Right lung (tissue), 5 donors: ENCODE measurements around the gene TBRG4. TPM values are rescaled to one million over a fixed set of nuclear protein-coding genes. Genes with fewer than 3 reads are reported as not detected.

Experiments
- DNase-seq, 2 donors: peaks; one replicate each; pipeline ENCODE4 v3.0.0-alpha.2; 2013
- polyA plus RNA-seq, 5 donors: library from polyadenylated mRNA; unstranded; fragments of 120-200 nt; gene quantifications; one replicate each; pipeline versions ENCODE4 v1.2.1 to v1.2.3, GENCODE V29; 2013; ENCODE audit warnings: inconsistent platforms in 1 of 5, low replicate concordance in 1 of 5; ENCODE audit not compliant: insufficient read length in 5 of 5, insufficient read depth in 1 of 5

TBRG4 gene
- polyA plus RNA-seq, 5 donors = 36.7 to 51.1 (median 44.9) TPM

DNA sequence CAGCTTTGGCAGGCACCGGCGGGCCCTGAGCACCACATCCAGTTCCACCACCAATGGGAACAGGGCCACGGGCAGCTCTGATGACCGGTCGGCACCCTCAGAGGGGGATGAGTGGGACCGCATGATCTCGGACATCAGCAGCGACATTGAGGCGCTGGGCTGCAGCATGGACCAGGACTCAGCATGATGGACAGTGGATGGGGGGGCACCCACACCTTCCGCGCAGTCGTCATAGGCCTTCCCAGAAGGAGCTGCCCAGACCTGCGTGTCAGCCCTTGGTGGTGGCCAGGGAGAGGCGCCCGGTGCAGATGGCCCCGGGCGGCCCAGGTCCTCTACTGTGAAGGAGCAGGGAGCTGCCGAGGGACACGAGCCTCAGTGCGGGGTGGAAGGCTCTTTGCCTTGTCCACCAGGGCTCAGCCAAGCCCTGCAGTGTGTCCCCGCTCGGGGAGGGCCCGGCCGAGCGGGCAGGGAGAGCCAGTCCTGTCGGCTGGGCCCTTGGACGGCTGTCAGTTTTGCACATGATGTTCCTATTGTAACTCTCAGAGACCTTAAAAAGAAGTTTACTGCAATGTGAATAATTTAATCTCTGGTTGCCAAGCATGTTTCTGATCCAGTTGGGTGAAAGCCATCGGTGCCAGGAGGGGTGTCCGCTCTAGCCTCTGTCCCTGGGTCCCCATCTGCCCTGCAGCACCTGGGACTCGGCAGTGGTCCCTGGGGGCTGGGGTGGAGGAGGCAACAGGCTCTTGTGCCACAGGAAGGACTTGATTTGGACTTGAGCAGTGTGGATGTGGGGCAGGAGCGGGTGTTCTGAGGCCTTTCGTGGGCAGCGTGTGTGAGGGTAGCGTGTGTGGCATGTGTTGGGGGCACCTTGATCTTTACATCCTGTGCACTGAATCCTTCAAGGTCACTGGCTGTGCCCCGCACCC, 35.4 kb downstream of the TBRG4 start:
- no peak for DNase-seq

DNA sequence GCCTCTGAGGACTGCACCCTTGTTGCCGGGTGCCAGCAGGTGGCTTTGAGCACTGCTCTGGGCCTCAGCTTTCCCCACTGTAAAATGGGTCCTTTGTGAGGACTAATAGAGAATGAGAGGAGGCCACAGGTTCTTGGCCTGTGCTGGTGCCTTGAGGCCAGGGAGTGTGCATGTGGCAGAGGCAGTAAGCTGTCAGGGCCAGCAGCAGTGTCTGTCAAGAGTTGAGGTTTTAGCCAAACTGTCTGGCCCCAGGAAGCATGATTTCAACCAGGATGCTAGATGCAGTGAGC, 36.2 kb downstream of the TBRG4 start:
- no peak for DNase-seq

DNA sequence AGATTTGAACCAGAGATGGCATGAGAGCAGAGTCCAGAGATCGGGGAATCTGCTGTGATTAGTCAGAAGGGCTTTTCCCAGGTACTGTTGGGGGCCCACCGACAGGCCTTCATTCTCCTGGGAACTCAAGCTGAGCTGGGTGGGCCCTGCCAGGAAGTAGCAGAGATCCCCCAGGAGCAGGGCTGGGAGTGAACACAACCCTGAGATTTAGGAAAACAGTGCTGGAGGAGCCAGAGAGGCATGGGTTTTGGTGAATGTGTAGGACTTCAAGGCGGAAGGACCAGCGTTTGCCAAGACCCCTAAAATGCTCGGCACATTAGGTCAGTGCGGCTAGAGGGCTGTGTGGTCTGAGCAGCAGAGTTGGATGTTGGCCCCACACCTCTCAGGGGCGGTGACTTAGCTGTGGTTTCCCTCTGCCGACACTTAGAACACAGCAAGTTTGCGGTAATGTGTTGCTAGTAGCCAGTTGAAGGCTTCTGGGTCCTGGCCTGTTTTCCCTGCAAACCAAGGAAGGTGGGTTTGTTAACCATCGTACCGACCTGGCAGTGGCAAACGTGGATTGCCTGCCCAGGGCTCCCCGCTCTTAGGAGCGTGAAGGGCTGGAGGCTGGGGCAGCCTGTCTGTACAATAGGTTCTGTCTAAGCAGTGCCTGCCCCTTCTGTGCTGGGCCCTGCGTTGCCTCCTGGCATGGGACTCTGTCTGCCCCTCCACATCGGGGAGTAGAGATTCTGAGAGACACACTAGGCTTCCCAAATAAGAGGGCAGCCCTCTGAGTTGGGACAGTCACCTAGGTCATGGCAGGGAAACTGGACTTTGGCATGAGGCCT, 36.8 kb downstream of the TBRG4 start:
- DNase-seq = no peak

DNA sequence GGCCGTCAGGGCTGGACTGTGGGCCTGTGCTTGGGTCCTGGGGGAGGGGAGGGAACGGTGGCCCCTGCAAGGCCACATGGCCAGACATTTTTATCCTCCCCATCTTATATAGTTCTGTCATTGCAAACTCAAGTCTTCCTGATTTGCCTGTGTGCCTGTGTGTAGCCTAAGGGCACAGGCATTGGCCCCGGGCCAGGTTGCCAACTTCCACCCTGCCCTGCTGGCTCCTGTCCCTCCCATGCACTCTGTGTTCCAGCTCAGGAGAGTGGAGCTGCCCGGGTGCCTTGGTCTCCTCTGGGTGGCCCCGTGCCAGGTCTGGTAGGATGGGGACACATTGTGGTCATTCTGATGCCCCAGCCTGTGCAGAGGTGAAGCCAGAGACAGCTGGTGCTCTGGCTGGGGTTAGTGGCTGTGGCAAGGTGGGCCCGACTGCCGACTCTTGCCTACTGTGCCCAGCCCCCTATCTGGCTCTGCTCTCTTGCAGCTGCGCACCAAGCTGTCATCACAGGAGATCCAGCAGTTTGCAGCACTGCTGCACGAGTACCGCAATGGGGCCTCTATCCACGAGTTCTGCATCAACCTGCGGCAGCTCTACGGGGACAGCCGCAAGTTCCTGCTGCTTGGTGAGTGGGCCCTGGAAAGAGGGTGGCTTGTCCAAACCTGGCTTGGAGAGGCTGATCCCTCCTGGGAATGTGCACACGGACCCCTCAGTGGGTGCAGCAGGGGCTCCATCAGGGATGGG, 37.5 kb downstream of the TBRG4 start:
- DNase-seq = no peak

DNA sequence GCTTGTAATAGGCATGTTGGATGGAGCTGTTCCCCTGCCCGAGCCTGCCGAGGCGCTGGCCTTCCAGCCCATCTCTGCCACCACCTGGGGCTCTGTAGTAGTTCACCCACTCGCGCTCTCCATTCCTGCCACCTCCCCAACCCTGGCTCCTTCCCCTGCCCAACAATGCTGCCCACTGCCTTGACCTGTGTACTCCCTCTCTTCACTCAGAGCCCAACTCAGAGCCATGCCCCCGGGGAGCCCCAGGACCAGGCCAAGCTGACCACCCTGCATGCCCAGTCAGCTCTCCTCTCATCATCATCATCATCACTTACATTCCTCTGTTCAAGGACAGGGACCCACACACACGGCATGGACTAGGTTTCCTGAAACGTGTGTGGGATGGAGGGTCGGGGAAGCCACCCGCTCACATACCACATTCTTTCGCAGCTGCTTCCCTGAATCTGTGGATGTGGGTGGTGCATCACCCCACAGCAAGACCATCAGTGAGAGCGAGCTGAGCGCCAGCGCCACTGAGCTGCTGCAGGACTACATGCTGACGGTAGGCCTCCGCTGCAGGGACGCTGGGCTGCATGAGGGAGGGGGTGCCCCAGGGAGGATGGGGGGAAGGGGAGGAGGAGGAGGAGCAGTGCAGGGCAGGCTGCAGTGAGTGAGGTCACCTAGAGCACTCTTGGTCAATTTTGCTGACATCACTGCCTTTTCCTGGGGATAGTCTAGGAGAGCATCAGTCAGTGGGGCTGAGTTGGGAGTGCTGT, 38.3 kb downstream of the TBRG4 start:
- DNase-seq = no peak

DNA sequence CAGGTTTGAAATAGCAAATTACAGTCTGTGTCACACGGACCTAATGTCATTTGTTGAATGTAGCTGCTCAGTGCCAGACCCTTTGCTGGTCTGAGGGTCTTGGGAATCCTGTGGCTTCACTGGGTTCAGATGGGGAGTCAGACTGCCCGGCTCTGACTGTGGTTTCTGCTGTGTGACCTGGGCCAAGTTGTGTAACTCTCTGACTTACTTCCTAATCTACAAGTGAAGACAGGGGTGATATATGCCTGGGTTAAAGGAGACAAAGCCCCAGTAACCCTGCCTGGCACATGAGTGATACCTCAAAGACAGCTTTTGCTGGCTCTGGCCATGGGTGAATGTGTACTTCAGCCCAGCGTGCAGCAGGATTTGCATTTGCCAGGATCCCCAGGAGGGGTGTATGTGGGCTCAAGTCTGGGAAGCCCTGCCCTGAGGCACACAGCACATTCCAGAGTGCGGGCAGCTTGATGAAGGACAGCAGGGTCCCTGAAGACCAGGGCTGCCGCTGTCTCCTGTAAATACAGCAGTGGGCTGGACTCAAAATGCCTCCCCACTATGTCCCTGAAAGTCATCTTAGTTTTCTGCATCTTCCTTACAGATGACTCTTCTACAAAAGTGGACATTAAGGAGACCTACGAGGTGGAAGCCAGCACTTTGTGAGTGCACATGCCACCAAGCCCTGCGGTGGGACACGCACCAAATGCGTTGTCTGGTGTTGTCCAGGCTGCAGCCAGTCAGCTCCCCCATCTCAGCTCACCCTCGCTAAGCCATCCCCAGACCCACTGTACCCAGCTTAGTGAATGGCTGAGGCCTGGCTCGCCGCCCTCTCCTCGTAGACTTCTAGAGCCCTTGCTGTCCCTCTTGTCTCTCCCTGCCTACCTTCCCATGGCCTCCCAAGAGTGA, 39.1 kb downstream of the TBRG4 start:
- DNase-seq = no peak

DNA sequence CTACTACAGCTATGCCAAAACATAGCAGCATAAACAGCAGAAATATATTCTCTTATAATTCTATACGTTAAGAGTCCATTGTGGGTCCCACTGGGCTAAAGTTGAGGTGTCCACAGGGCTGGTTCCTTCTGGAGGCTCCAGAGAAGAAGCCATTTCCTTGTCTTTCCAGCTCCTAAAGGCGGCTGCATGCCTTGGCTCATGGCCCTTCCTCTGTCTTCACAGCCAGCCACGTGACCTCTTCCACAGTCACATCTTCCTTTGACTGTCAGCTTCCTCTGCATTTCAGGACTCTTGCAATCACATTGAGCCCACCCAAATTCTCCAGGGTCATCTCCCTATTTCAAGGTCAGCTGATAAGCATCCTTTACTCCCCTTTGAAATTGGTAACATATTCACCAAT, 40.0 kb downstream of the TBRG4 start:
- DNase-seq = no peak

DNA sequence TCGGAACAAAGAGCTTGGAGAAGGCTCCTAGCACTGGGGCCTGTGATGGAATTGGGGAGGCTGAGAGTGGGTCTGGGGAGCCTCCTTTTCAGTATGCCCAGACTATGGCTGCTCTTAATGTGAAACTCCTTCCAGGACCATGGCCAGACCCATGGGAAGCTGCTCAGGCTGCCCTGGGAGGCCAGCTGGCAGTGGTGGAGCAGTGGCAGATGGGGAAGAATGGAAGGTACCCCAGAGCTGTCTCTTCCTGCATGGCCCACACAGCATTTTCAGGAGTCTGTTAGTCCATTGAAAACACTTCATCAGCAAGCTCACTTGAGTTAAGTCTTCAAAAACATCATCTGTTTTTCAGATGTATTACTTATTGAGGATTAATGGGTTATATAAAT, 41.2 kb downstream of the TBRG4 start:
- DNase-seq = no peak

DNA sequence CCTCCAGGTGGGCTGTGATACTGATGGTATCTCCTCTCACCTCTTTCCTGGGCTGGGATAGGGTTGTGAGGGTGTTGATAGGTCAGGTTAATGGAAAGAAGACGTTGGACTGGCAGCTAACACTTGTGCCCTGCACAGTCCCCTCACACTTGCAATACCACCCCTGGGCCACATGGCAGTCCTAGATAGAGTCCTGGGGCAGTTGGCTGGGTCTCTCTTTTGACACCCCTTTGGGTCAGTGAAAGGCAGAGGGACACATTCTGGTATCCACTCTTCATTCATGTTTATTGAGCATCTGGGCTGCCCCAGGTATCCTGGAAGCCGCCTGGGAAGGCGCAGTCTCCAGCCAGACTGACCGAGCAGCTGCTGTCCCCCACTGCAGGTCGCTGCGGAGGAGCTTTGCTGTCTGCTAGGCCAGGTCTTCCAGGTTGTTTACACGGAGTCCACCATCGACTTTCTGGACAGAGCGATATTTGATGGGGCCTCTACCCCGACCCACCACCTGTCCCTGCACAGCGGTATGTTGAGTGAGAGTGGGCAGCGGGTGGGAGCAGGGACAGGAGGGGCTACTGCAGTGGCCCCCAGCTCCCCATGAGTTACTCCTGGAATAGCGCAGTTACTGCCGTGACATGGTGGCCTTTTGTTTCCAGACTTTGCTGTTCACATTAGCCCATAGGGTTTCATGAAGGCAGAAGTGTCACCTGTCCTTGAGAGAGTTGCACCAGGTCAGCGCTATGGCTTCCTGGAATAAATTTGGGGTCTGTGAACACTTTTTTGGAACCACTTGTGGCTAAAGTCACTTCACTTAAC, 41.8 kb downstream of the TBRG4 start:
- no peak for DNase-seq

DNA sequence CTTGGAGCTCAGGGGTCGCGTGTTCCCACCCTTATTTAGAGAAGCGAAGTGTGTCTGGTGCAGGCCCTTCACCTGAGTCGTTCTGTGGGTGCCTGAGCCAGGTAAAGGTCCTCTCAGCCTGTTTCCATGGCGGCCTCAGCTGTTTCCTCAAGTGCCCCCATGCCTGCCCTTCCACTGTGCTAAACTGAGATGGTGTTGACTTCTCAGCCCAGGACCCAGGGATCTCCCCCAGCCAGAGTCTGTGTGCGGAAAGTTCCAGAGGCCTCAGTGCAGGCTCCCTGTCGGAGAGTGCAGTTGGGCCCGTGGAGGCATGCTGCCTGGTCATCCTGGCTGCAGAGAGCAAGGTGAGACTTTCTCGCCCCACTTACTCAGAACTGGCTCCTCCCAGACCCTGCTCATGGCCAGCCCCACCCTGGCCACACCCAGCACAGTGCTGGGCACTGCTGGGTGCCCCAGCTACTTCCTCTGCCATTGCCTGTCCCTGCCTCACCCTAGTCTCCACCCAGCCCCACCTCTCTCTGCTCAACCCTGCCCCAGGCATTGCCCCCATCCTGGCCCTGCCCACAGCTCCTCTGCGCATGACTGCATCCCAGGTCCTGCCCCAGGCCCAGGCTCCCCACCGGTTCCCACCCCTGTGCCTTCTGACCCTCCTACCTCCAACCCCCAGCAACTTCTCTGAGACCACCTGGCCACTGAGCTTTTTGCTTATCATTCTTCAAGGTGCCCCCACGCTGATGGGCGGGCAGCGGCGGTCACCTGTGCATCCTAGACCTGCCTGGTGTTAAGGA, 43.1 kb downstream of the TBRG4 start:
- DNase-seq = no peak

DNA sequence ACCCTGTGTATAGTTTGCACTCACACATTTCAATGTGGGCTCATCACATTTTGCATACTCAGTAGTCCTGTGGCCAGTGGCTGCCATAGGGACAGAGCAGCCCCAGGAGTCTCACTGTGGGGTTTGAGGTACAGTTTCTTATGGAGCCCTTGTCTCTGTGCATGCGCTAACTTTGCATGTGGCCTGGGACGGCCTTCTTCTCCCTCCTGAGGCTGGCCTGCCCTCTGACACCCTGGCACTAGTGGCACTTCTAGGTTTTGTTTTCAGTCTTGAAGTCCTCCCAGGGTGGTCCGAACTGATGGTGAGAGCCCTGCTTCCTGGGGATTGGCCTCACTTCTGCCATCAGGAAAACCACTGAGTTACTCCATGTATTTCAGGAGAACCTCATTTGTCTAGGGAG, 43.9 kb downstream of the TBRG4 start:
- DNase-seq = no peak

DNA sequence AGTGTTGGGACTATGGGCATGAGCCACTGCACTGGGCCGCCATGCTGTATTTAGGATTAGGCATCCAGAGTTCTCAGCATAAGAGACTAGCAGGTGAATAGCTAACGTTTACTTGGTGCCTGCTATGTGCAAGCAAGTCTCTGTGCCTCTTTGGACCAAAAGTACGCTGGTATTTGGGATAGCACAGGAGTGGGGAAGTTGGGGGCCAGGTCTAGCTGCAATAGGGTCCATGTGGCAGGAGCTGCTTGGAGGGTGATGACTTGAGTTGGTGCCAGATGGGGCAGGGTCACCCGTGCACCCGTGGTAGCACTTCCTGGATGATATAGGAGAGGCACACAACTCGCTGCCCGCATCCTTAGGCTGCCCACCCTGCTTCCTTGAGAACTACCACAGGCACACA, 45.1 kb downstream of the TBRG4 start:
- DNase-seq = no peak

DNA sequence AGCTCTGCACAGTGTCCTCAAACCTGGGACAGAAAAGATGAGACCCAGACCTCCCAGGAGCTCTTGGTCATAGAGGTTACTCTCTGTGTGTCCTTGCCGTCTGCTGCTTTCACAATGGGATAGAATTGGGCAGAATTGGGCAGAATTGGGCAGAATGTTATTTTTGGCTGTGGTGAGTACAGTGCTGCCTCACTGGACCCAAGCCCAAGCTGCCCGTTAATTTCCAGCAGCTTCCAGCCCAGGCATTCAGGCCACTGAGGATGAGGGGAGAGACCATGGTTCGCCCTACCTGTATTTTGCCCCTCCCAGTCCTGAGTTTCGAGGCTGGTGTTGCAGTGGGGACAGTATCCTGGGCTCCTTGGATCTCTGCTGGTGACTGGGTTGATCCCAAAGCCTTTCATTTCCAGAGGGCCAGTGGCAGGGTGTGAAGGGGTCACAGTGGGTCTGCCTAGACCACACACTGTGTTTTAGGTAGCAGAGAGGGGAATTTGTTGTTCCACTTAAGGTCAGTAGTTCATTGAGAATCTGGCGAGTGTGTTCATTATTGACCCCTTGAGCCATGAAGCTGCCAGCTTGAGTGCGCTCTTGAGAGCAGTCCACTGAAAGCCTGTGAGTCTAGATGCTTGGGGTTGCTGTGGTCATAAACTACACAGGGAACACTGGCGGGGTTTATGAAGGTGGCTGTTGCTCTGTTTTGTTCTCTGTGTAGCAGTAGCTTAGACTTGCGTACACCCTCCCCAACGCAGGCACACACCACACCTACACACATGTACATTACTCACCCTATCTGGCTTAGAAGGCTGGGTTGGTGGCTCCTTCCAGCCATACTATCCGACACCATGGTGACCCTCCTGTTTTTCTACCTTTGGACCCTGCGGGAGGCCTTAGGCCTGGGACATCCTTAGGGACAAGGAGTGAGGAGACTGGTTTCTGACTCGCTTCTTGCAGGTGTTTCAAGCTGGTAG, 46.2 kb downstream of the TBRG4 start:
- DNase-seq = no peak

DNA sequence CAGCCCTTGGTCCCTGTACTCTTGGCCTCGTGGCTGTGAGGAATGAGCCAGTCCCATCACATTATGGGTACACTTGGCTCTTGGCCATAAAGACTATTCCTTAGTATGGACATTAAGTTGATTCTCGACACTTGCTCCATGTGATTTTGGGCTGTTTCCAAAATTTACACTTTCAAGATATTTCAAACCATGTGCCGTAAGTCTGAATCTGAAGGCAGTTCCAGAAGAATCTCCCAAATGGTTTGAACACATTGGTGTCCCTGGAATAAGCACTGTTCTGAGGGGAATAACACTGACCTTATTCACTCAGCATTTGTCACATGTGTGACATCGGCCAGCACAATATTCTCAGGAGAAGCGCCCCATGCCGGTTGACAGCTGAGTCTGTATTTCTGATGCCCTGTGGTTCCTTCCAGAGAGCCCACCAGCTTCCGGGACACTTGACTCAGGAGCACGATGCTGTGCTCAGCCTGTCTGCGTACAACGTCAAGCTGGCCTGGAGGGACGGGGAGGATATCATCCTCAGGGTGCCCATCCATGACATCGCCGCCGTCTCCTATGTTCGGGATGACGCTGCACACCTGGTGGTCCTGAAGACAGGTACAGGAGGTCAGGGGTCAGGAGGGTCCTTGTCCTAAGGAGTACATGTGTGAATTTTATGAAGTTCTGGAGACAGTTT, 47.3 kb downstream of the TBRG4 start:
- no peak for DNase-seq

DNA sequence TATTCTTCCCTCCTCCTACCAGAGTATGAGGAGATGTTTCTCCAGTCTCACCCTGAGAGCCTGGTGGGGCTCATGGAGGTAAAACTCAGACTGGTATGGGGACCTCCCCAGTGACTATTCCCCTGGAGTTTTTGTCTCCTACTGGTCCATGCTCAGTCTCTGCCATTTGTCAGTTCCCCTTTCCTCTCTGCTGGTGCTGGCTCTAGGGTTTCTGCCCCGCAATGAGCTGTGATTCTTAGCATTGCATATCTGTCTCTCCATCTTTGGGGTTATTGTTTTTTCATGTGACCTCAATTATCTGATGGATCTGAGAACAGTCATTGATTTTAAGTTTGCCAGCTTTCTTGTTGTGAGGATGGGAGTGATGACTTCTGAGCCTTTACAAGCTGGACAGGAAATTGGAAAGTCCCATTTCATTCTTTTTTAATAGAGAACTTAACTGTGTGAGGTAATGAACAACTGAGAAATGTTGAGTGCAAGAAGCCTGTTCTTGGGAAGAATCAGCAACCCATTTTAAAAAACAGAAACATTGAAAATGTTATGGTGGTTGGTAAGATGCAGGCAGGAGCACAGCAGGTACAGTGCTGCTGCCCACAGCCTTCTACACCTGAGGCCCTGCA, 49.6 kb downstream of the TBRG4 start:
- DNase-seq = no peak

DNA sequence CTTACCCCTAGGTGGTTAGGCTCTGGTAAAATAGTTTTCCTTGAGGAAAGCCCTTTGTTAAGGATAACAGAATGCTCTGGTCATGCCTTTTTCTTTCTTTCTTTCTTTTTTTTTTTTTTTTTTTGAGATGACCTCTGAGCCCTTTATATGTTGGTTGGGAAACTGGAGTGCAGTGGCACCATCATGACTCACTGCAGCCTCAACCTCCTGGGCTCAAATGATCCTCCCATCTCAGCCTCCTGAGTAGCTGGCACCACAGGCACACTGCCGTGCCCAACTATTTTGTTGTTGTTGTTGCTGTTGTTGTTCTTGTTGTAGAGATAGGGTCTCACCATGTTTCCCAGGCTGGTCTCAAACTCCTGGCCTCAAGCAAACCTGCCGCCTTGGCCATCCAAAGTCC, 50.1 kb downstream of the TBRG4 start:
- no peak for DNase-seq

DNA sequence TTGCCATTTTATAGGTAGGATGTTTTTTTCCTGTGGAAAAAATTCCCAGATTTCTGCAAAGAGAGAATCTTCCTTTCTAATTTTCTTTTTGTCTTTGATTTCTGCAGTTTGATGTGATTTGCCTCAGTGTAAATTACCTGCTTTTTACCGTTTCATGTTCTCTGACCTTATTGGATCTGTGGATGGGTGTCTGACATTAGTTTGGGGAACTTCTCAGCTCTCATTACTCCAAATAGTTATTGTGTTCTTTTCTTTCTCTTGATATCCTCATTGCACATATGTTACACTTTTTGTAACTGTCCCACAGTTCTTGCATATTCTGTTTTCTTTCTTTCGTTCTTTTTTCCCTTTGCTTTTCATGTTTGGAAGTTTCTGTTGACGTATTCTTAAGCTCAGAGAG, 51.2 kb downstream of the TBRG4 start:
- DNase-seq = no peak
